ENCODE measurements around the gene CSF1R.

DNA sequence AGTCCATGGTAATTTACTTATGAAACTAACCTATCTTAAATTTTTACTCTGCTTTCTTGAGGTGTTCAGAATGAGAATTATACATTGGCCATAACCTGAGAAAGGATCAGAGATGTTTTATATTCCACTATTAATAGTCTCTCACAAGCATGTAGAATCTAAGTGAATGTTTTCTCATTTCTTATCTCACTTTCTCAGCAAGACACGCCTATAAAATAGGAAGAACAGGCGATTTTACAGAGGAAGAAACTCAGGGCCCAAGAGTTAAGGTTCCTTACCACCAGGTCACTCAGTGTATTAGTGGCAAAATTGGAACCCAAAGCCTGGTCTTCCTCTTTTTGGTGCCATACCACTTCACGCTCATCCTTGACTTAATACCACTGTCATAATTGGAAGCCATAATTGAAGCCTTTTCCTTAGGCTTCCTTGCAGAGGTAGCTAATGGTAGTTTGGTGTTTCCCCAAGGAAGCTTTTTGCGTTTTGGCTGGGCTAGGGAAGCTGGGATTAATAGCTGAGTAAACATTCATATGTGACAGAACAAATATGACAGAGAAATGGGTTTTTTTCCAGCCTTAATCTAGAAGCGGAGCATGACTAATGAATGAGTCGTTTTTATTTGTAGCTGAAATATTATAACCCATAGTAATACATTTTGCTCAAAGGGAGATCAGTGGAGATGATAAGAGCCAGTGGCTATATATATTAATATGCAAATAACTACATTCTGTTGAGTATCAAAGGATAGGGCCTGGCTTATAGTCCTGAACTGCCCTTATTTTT, 68.9 kb downstream of the CSF1R start:
- TF ChIP-seq EP300 (IDR thresholded peaks at IDR 0.05) (no peak), POLR2A (IDR thresholded peaks at IDR 0.05) (no peak)
- TF ChIP-seq, protein P1, sequence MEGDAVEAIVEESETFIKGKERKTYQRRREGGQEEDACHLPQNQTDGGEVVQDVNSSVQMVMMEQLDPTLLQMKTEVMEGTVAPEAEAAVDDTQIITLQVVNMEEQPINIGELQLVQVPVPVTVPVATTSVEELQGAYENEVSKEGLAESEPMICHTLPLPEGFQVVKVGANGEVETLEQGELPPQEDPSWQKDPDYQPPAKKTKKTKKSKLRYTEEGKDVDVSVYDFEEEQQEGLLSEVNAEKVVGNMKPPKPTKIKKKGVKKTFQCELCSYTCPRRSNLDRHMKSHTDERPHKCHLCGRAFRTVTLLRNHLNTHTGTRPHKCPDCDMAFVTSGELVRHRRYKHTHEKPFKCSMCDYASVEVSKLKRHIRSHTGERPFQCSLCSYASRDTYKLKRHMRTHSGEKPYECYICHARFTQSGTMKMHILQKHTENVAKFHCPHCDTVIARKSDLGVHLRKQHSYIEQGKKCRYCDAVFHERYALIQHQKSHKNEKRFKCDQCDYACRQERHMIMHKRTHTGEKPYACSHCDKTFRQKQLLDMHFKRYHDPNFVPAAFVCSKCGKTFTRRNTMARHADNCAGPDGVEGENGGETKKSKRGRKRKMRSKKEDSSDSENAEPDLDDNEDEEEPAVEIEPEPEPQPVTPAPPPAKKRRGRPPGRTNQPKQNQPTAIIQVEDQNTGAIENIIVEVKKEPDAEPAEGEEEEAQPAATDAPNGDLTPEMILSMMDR (IDR thresholded peaks at IDR 0.05), result no peak

Measured in stomach (tissue), 4 donors.